CD4-positive, CD25-positive, alpha-beta regulatory T cell (primary cell): ENCODE results near the gene FOXR2. TPM values are rescaled to one million over a fixed set of nuclear protein-coding genes. Genes with fewer than 3 reads are reported as not detected.

Source experiments
- ATAC-seq, 2 donors: fragments of 150-1000 bp; cut with Tn5 transposase; one replicate each; pipeline ENCODE4 v1.10.0; 2021; ENCODE audit warnings: low read depth in 2 of 2, moderate number of reproducible peaks in 2 of 2, moderate library complexity in 1 of 2
- DNase-seq, 3 donors: peaks; one replicate each; pipeline versions ENCODE4 v3.0.0 to v3.0.0-alpha.2; 2012 to 2022; ENCODE audit warnings: mixed read lengths in 1 of 3
- H3K27ac ChIP-seq: one replicate; pipeline ENCODE4 v1.7.0; 2013; ENCODE audit warnings: mild to moderate bottlenecking, low read length; ENCODE audit not compliant: insufficient read depth, poor library complexity, severe bottlenecking
- H3K27me3 ChIP-seq: one replicate; pipeline ENCODE4 v1.7.0; 2013; ENCODE audit warnings: low read length; ENCODE audit not compliant: control insufficient read depth, insufficient read depth
- H3K36me3 ChIP-seq: one replicate; pipeline ENCODE4 v1.7.0; 2013; ENCODE audit warnings: mild to moderate bottlenecking, low read length, moderate library complexity; ENCODE audit not compliant: control insufficient read depth, insufficient read depth
- H3K4me1 ChIP-seq: 2 replicates; pipeline ENCODE4 v1.7.0; 2013; ENCODE audit warnings: mild to moderate bottlenecking, low read length; ENCODE audit not compliant: insufficient read depth, control insufficient read depth, poor library complexity, severe bottlenecking
- H3K4me3 ChIP-seq: one replicate; pipeline ENCODE4 v1.7.0; 2013; ENCODE audit warnings: low read depth, mild to moderate bottlenecking, low read length, moderate library complexity
- H3K9me3 ChIP-seq, 2 experiments: 1 replicate in 1 of 2; 2 replicates in 1 of 2; pipeline ENCODE4 v1.7.0; 2013; ENCODE audit warnings: low read length in 2 of 2, mild to moderate bottlenecking in 1 of 2, moderate library complexity in 1 of 2; ENCODE audit not compliant: control insufficient read depth in 2 of 2
- H3K27ac Mint-ChIP-seq, 3 donors: one replicate each; pipeline ENCODE4 v1.8.0; 2020 to 2022; ENCODE audit warnings: mild to moderate bottlenecking in 3 of 3, mixed read lengths in 3 of 3, moderate library complexity in 2 of 3
- H3K27me3 Mint-ChIP-seq: one replicate; pipeline ENCODE4 v1.8.0; 2022; ENCODE audit warnings: mild to moderate bottlenecking, mixed read lengths
- H3K36me3 Mint-ChIP-seq: one replicate; pipeline ENCODE4 v1.8.0; 2020; ENCODE audit warnings: mixed read lengths
- H3K4me1 Mint-ChIP-seq, 4 donors: one replicate each; pipeline ENCODE4 v1.8.0; 2020 to 2022; ENCODE audit warnings: mixed read lengths in 4 of 4, mild to moderate bottlenecking in 1 of 4
- H3K4me3 Mint-ChIP-seq, 4 donors: one replicate each; pipeline ENCODE4 v1.8.0; 2020 to 2022; ENCODE audit warnings: mild to moderate bottlenecking in 4 of 4, mixed read lengths in 4 of 4, moderate library complexity in 3 of 4
- H3K9me3 Mint-ChIP-seq, 7 donors: one replicate each; pipeline ENCODE4 v1.8.0; 2020 to 2022; ENCODE audit warnings: mixed read lengths in 7 of 7, mild to moderate bottlenecking in 3 of 7, moderate library complexity in 2 of 7
- polyA plus RNA-seq, 4 donors: library from polyadenylated mRNA; unstranded; fragments of 300-500 nt; fragmentation: Illumina TruSeq; gene quantifications; one replicate each; pipeline ENCODE4 v1.2.3, GENCODE V29; 2021
- total RNA-seq: library from RNA; stranded (reverse); gene quantifications from one replicate; pipeline ENCODE4 v1.2.3, GENCODE V29; 2022

FOXR2 gene
- total RNA-seq (not detected), polyA plus RNA-seq (not detected)

- peaks cover 0 to 7% (median 2%) of the 10 kb centered on the region in 7 donors for H3K9me3 Mint-ChIP-seq
- no peak within 1 kb of the TSS for H3K27ac Mint-ChIP-seq
- H3K27me3 ChIP-seq = no peaks in the 10 kb centered on the region
- H3K36me3 ChIP-seq = no peaks in the 10 kb centered on the region
- H3K4me1 Mint-ChIP-seq = no peaks in the 10 kb centered on the region
- H3K4me3 Mint-ChIP-seq = no peak within 1 kb of the TSS
- no peak for ATAC-seq
- no peaks in the 10 kb centered on the region for H3K36me3 Mint-ChIP-seq
- H3K4me3 ChIP-seq = no peak within 1 kb of the TSS
- H3K27ac ChIP-seq = no peak within 1 kb of the TSS
- H3K9me3 ChIP-seq = no peaks in the 10 kb centered on the region
- DNase-seq = no peak
- no peaks in the 10 kb centered on the region for H3K27me3 Mint-ChIP-seq
- no peaks in the 10 kb centered on the region for H3K4me1 ChIP-seq
Observed at GRCh38 chrX:55623100-55623499, at the start of gene FOXR2. FOXR2 (plus strand) TSS chrX:55623400; CDS start chrX:55623712, 312 bp downstream.

GRCh38 chrX:55579115-55579514 is 44.1 kb upstream of the FOXR2 start:
- H3K4me3 Mint-ChIP-seq = no peak overlapping the region
- ATAC-seq (no peak), DNase-seq (no peak)
- H3K36me3 Mint-ChIP-seq = no peaks in the 10 kb centered on the region
- peaks cover 5% of the 10 kb centered on the region for H3K27me3 Mint-ChIP-seq
- Histone ChIP-seq H3K27me3 (no peaks in the 10 kb centered on the region), H3K4me1 (no peaks in the 10 kb centered on the region), H3K9me3 (peaks cover 0 to 9% of the 10 kb centered on the region in 2 experiments), H3K4me3 (no peak overlapping the region), H3K36me3 (no peaks in the 10 kb centered on the region), H3K27ac (no peak overlapping the region)
- H3K27ac Mint-ChIP-seq = no peak overlapping the region
- H3K4me1 Mint-ChIP-seq = no peaks in the 10 kb centered on the region
- H3K9me3 Mint-ChIP-seq = peaks cover 0 to 8% (median 0%) of the 10 kb centered on the region in 7 donors

GRCh38 chrX:55582447-55582846 is 40.8 kb upstream of the FOXR2 start:
- Mint-ChIP-seq H3K36me3 (no peaks in the 10 kb centered on the region), H3K9me3 (peaks cover 0 to 8% (median 1%) of the 10 kb centered on the region in 7 donors), H3K4me3 (no peak overlapping the region), H3K27me3 (no peaks in the 10 kb centered on the region), H3K4me1 (no peaks in the 10 kb centered on the region), H3K27ac (no peak overlapping the region)
- H3K27me3 ChIP-seq = no peaks in the 10 kb centered on the region
- no peak overlapping the region for H3K4me3 ChIP-seq
- H3K4me1 ChIP-seq = no peaks in the 10 kb centered on the region
- ATAC-seq (no peak), DNase-seq (no peak)
- peaks cover 0 to 9% of the 10 kb centered on the region in 2 experiments for H3K9me3 ChIP-seq
- H3K27ac ChIP-seq = no peak overlapping the region
- H3K36me3 ChIP-seq = no peaks in the 10 kb centered on the region

GRCh38 chrX:55593296-55593695 is 29.9 kb upstream of the FOXR2 start:
- ATAC-seq = no peak
- Mint-ChIP-seq H3K27ac (no peak overlapping the region), H3K4me3 (no peak overlapping the region), H3K9me3 (no peaks in the 10 kb centered on the region), H3K4me1 (no peaks in the 10 kb centered on the region), H3K27me3 (no peaks in the 10 kb centered on the region), H3K36me3 (no peaks in the 10 kb centered on the region)
- Histone ChIP-seq H3K4me1 (no peaks in the 10 kb centered on the region), H3K9me3 (no peaks in the 10 kb centered on the region), H3K36me3 (no peaks in the 10 kb centered on the region), H3K27ac (no peak overlapping the region), H3K27me3 (no peaks in the 10 kb centered on the region), H3K4me3 (no peak overlapping the region)
- DNase-seq = no peak

GRCh38 chrX:55593756-55594257 is 29.4 kb upstream of the FOXR2 start:
- H3K27ac Mint-ChIP-seq = no peak overlapping the region
- Histone ChIP-seq H3K4me3 (no peak overlapping the region), H3K27ac (no peak overlapping the region), H3K27me3 (no peaks in the 10 kb centered on the region), H3K9me3 (no peaks in the 10 kb centered on the region), H3K36me3 (no peaks in the 10 kb centered on the region), H3K4me1 (no peaks in the 10 kb centered on the region)
- no peak for ATAC-seq
- no peaks in the 10 kb centered on the region for H3K36me3 Mint-ChIP-seq
- no peaks in the 10 kb centered on the region for H3K9me3 Mint-ChIP-seq
- no peaks in the 10 kb centered on the region for H3K27me3 Mint-ChIP-seq
- no peaks in the 10 kb centered on the region for H3K4me1 Mint-ChIP-seq
- no peak overlapping the region for H3K4me3 Mint-ChIP-seq
- no peak for DNase-seq

GRCh38 chrX:55598333-55598732 is 24.9 kb upstream of the FOXR2 start:
- H3K27me3 ChIP-seq = no peaks in the 10 kb centered on the region
- no peak overlapping the region for H3K27ac Mint-ChIP-seq
- DNase-seq = no peak

GRCh38 chrX:55619547-55619946 is 3.7 kb upstream of the FOXR2 start:
- no peaks in the 10 kb centered on the region for H3K9me3 ChIP-seq
- H3K27ac ChIP-seq = no peak overlapping the region
- H3K4me3 ChIP-seq = no peak overlapping the region
- DNase-seq (no peak), ATAC-seq (no peak)
- H3K4me1 ChIP-seq = no peaks in the 10 kb centered on the region
- Mint-ChIP-seq H3K27ac (no peak overlapping the region), H3K36me3 (no peaks in the 10 kb centered on the region), H3K27me3 (no peaks in the 10 kb centered on the region), H3K4me1 (no peaks in the 10 kb centered on the region), H3K9me3 (peaks cover 0 to 7% (median 2%) of the 10 kb centered on the region in 7 donors), H3K4me3 (no peak overlapping the region)
- no peaks in the 10 kb centered on the region for H3K27me3 ChIP-seq
- no peaks in the 10 kb centered on the region for H3K36me3 ChIP-seq

More at GRCh38 chrX:55598333-55598732, 24.9 kb upstream of the FOXR2 start:
- no peaks in the 10 kb centered on the region for H3K4me1 Mint-ChIP-seq
- Histone ChIP-seq H3K27ac (no peak overlapping the region), H3K4me3 (no peak overlapping the region), H3K4me1 (no peaks in the 10 kb centered on the region), H3K36me3 (no peaks in the 10 kb centered on the region), H3K9me3 (no peaks in the 10 kb centered on the region)
- ATAC-seq = no peak
- H3K27me3 Mint-ChIP-seq = no peaks in the 10 kb centered on the region
- H3K36me3 Mint-ChIP-seq = no peaks in the 10 kb centered on the region
- peaks cover 0 to 2% (median 0%) of the 10 kb centered on the region in 7 donors for H3K9me3 Mint-ChIP-seq
- H3K4me3 Mint-ChIP-seq = no peak overlapping the region

- Histone ChIP-seq H3K4me3 (no peak overlapping the region), H3K36me3 (no peaks in the 10 kb centered on the region), H3K27me3 (no peaks in the 10 kb centered on the region), H3K27ac (no peak overlapping the region), H3K4me1 (no peaks in the 10 kb centered on the region), H3K9me3 (no peaks in the 10 kb centered on the region)
- DNase-seq (no peak), ATAC-seq (no peak)
- Mint-ChIP-seq H3K4me1 (no peaks in the 10 kb centered on the region), H3K27ac (no peak overlapping the region), H3K9me3 (peaks cover 0 to 4% (median 2%) of the 10 kb centered on the region in 7 donors), H3K27me3 (no peaks in the 10 kb centered on the region), H3K36me3 (no peaks in the 10 kb centered on the region), H3K4me3 (no peak overlapping the region)
Observed at GRCh38 chrX:55624403-55624802, 1.2 kb downstream of the FOXR2 start.
